HG03520 (cell line): ENCODE measurements around the gene GRID1.

Experiments
- ATAC-seq: cut with Tn5 transposase; IDR thresholded peaks from one replicate; pipeline ENCODE4 v1.9.1; 2021; ENCODE audit warnings: mild to moderate bottlenecking, moderate library complexity; ENCODE audit not compliant: unreplicated experiment

GRID1 gene

DNA sequence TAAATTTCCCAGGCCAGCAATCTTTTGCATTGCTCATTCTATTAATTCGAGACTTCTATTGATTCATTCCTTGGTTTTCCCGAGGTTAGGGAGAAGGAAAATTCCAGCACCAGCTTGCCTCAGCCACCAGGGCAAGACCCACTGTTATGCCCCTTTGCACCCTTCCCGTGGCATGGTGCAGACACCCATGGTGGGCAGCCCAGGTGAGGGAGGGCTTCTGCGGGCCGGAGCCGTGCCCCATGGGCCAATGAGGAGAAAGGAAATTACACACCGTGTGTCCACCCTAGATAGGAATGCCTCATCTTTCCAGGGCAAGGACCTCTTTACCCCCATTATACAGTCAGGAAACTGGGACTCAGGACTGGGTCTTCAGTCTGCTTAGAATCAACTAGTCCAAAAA lies 4.5 kb upstream of the GRID1 start:
- no peak for ATAC-seq

DNA sequence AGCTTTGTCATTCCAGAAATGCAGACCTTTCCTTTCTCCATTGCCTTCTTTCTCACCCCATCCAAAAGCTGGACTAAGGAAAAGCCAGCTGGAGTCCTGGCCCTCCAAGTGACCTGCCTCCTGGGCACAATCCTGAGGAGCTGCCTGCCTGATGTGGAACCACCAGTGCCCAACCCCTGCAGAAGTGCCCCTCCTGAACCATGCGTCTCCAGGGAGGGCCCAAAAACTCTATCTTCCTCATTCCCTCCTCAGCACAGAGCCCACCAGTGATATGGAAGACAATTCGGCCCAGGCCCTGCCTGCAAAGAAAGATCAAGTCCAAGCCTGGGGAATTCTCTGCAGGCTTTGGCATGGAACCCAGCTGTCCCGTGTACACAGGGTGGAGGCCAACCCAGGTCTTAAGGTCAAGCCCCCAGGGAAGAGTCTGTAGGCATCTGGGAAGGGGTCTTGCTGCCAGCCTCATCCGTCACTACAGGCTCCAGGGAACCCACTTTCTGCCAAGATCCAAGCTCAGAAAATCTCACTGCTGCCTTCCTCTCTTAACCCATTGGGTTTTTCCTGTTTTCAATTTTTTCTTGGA lies 3.5 kb upstream of the GRID1 start:
- no peak for ATAC-seq

DNA sequence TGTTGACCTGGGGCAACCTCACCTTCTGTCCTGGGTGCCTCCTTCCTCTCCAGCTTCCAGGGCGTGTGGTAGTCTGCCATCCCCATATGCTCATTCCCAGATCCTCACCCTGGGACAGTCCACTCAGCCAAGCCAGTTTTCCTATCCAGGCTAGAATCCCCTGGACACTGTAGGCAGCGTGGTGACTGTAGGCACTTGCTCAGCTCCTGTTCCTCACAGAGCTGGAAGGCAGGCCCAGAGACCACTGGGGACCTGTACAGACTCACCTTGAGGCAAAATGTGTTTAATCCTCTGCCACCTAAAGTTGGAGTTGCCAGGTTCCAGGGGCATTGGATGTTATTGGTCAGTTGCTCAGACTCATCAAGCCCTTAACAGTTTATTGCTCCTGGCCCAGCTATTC lies 2.4 kb upstream of the GRID1 start:
- no peak for ATAC-seq

DNA sequence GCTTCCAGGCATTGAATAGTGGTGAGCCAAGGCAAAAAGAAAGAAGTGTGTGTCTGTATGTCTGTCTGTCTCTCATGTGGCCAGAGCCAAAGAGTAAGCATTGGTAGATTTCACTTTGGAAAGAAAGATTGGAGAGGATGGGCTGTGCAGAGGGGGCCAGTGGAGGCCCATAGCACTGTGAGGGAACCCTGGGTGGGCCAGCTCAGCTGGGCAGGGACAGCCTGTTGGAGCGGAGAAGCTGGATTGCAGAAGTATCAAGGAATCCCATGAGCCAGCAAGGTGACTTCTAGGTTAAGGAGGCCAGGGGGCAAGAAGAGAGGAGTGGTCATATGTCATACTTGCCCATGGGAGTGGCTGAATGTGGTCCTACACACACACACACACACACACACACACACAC lies 1.5 kb upstream of the GRID1 start:
- ATAC-seq = no peak

DNA sequence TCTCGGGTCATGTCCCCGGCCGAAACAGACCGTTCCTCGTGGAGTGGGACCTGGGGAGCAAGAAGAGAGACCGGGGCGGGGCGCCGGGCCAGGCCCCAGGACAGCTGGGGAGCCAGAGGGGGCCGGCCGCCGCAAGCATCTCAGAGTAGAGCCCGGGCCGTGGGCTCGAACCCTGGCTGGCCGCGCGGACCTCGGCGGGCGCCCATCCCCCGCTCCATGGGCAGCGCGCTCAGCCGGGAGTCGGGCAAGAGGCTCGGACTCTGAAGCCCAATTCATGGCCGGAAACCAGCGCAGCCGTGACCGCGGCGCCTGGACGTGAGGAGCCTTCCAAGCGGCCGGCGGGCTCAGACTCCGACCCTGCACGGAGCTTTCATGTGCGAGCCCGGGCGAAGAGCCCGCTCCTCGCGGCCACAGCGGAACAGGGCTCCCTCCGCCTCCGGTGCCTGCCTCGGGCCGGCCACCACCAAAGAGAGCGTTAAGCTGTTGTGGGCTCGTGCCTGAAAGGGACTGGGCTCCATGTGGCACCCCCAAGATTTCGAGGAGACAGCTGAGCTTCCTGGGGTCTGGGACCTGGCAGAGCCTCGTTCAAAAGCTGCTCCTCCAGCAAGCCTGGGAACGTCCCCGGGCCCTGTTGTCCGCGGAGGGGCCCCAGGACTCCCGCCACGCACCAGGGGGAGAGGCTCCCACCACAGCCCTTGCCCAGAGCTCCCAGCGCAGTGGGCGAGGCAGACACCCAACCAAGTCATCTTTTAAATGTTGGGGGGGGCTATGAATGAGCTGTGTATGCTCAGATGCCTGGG lies 757 bp upstream of the GRID1 start:
- ATAC-seq = no peak

- no peak for ATAC-seq
Measured at GRCh38 chr10:86366902-86367151, 232 bp upstream of the GRID1 start.

GRCh38 chr10:86365346-86366032 lies 1.1 kb downstream of the GRID1 start:
- ATAC-seq = no peak

- ATAC-seq = no peak
Measured at GRCh38 chr10:86364491-86365345, 1.9 kb downstream of the GRID1 start.

GRCh38 chr10:86363833-86364490 lies 2.6 kb downstream of the GRID1 start:
- ATAC-seq = no peak

GRCh38 chr10:86363184-86363832 lies 3.3 kb downstream of the GRID1 start:
- no peak for ATAC-seq

DNA sequence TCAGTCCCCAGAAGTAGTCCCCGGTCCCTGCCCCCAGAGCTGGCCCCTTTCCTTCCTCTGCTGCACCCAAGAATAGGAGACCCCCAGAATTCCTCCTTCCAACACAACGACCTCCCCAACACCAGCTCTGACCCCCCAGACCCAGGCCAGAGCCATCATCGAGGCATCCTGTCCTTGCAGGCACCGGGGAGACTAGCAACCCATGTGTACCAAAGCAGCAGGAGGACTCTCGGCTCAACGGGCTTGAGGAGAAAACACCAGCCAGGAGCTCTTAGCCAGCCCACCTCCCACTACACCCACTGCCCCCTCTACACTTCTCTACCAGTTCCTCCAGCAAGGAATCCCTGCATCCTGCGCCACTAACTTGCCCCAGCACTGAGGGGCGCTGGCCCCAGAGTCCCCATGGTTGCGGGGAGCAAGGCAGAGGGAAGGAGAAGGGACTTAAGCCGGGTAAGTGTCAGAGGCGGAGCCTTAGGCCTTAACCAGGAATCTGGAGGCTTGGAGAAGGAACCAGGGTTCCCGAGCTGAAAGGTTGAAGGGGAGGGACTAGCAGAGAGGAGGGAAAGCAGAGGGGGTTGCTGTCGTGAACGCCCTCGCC lies 3.9 kb downstream of the GRID1 start:
- no peak for ATAC-seq

DNA sequence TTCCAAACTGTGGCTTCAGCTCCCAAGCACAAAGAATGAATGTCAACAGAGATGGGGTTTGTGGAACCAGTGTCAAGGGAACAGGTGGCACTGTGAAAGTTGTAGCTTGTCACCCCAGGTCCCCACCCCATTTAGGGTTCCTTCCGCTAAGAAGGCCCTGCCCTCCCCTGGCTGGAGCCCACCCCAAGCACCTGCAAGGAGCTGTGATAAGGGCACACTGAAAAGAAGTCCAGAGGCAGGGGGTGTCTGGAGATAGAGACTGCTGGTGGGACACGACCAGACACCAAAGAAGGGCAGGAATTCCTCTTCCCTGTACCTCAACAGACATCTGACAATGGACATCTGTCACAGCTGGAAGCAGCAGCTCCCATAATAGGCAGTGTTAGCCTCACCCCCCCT lies 4.5 kb downstream of the GRID1 start:
- no peak for ATAC-seq

GRCh38 chr10:86361156-86362128 lies 5.2 kb downstream of the GRID1 start:
- no peak for ATAC-seq

DNA sequence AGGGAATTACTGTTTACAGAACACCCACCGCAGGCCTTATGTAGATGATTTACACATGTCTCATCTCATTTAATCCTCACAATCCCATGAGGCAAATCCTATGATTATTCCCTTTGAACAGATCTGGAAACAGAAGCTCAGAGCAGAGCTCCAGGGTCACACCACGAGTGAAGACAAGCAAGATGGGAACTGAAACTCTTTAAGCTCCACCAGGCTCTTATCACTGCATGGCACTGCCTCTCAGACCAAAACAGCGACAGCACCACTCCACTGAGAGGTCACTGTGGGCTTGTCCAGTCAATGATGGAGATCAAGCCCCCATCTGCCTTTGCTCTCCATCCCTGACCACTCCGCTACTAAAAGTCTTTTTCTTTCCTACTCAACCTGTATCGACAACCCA lies 5.9 kb downstream of the GRID1 start:
- ATAC-seq = no peak

GRCh38 chr10:86359954-86360353 lies 6.6 kb downstream of the GRID1 start:
- no peak for ATAC-seq

DNA sequence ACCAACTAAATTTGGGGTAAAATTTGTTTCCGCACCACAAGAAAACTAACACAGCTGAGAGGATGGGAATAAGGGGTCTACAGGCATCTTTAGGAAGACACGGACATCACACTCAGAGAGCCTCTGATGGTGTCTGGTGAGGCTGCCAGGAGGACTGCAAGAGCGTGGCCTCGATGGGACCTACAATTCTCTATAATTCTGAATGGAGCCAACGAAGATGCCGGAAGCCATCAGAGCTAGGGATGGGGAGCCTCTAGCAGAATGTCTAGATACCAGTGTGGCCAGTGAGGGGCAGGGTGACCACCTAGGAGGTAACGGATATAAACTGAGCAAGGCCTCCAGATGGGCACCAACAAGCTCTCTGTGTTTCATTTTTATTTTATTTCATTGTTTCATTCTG lies 7.5 kb downstream of the GRID1 start:
- ATAC-seq = no peak

- ATAC-seq = no peak
Measured at GRCh38 chr10:86357676-86358075, 8.9 kb downstream of the GRID1 start.

- ATAC-seq = no peak
Measured at GRCh38 chr10:86357041-86357440, 9.6 kb downstream of the GRID1 start.

DNA sequence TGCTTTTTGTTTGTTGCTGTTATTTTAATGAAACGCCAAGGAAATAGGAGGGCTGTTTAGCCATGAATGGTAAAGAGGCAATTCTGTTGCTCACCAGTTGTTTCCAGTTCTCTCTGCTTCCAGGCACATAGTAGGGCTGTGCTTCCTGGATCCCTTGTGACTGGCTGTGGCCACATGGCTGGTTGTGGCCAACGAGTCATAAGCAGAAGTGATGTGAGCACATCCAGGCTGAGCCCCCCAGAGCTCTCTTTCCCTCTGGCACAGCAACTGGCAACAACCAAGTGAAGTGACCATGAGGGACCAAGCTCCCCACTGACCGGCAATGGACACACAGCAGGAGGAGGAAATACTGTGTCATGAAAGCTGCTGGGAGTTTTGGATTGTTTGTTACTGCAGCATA lies 10.3 kb downstream of the GRID1 start:
- no peak for ATAC-seq
